ENCODE results near the gene NDUFS2.

The NDUFS2 gene

DNA sequence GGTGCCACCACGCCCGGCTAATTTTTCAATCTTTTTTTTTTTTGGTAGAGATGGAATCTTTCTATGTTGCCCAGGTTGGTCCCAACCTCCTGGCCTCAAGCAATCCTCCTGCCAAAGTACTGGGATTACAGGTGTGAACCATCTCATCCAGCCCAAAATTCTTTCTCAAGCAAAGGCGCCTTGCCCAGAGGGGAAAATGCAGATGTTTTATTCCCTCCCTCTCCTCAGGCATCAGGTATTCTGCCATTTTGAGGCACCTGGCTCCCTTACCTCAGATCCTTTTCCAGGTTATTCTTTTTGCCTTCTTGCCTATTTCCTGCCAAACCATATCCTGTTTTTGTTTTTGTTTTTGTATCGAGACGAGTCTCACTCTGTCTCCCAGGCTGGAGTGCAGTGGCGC lies 13.8 kb upstream of the NDUFS2 start:
- DNase-seq (ENCODE audit: insufficient read length), result no peak
- FAIRE-seq, result no peak
- no peak for TF ChIP-seq TAF1 (IDR thresholded peaks at IDR 0.05; ENCODE audit: borderline replicate concordance, low read depth, low read length)
- no peak for TF ChIP-seq POLR2AphosphoS5 (IDR thresholded peaks at IDR 0.05; ENCODE audit: low read depth, low read length)
- TF ChIP-seq POLR2A (IDR thresholded peaks at IDR 0.05; ENCODE audit: low read depth, low read length), result no peak

DNA sequence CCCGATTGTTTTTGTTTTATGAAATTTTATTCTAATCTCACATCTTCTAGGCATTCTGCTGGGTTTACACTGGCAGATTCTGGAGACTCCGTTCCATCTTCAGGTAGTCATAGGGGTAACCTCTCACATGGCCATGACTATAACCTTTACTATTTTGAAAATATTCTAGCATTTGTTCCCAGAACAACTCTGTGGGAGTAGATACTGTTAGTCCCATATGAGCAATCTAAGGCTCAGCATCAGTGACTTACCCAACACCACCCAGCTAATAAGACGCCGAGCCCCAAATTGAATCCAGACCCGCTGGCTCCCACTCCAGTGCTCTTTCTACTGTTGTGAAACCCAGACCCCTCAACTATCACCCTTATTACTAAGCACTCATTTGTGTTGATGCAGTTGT lies 13.1 kb upstream of the NDUFS2 start:
- FAIRE-seq (no peak), DNase-seq (ENCODE audit: insufficient read length) (no peak)
- TF ChIP-seq POLR2AphosphoS5 (IDR thresholded peaks at IDR 0.05; ENCODE audit: low read depth, low read length) (no peak), POLR2A (IDR thresholded peaks at IDR 0.05; ENCODE audit: low read depth, low read length) (no peak), TAF1 (IDR thresholded peaks at IDR 0.05; ENCODE audit: borderline replicate concordance, low read depth, low read length) (no peak)

DNA sequence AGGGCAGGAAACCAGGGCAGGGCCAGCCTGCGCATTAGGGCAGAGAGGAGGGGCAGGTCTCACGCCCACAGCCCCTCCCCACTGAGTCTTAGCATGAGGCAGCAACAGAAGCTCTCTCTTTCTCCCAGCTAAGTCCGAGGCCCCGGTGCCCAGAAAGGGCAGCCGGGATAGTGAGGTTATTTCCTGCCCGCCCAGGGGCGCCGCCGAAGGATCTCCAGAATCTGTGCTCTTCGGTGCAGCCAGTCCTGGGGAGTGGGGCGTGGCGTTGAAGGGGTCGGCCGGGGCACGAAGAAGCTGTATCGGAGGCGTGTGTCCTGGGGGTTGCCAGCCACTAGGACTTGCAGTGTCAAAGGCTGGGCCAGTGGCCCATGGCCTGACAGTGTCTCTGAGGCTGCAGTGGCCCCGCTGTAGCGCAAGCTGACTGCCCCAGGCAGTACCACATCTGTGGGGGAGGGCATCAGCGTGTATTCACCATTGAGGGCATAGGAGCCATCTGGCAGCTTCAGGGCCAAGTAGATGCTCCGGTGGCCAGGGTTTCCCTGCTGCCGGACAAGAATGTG lies 11.1 kb upstream of the NDUFS2 start:
- FAIRE-seq (no peak), DNase-seq (ENCODE audit: insufficient read length) (no peak)
- TF ChIP-seq POLR2AphosphoS5 (IDR thresholded peaks at IDR 0.05; ENCODE audit: low read depth, low read length), result no peak
- TF ChIP-seq TAF1 (IDR thresholded peaks at IDR 0.05; ENCODE audit: borderline replicate concordance, low read depth, low read length), result no peak
- TF ChIP-seq POLR2A (IDR thresholded peaks at IDR 0.05; ENCODE audit: low read depth, low read length), result no peak

DNA sequence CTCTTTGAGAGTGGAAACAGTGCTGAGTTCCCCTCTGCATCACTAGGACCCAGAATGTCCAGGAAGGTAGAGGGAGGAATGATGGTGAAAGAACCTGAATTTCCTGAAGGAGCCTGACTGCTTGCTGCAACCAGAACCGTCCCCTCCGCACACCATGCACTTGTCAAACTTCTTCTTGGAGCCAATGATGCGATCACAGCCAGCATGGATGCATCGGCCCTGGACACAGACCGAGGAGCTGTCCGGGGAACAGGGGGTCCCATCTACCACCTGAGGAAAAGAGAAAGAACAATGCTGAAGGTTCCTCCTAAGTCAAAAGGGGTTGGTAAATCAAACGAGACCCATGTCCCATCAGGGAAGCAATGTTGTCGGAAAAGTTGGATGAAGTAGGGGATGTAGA lies 10.2 kb upstream of the NDUFS2 start:
- TF ChIP-seq POLR2AphosphoS5 (IDR thresholded peaks at IDR 0.05; ENCODE audit: low read depth, low read length) (no peak), TAF1 (IDR thresholded peaks at IDR 0.05; ENCODE audit: borderline replicate concordance, low read depth, low read length) (no peak), POLR2A (IDR thresholded peaks at IDR 0.05; ENCODE audit: low read depth, low read length) (no peak)
- DNase-seq (ENCODE audit: insufficient read length), result no peak
- FAIRE-seq, result no peak

DNA sequence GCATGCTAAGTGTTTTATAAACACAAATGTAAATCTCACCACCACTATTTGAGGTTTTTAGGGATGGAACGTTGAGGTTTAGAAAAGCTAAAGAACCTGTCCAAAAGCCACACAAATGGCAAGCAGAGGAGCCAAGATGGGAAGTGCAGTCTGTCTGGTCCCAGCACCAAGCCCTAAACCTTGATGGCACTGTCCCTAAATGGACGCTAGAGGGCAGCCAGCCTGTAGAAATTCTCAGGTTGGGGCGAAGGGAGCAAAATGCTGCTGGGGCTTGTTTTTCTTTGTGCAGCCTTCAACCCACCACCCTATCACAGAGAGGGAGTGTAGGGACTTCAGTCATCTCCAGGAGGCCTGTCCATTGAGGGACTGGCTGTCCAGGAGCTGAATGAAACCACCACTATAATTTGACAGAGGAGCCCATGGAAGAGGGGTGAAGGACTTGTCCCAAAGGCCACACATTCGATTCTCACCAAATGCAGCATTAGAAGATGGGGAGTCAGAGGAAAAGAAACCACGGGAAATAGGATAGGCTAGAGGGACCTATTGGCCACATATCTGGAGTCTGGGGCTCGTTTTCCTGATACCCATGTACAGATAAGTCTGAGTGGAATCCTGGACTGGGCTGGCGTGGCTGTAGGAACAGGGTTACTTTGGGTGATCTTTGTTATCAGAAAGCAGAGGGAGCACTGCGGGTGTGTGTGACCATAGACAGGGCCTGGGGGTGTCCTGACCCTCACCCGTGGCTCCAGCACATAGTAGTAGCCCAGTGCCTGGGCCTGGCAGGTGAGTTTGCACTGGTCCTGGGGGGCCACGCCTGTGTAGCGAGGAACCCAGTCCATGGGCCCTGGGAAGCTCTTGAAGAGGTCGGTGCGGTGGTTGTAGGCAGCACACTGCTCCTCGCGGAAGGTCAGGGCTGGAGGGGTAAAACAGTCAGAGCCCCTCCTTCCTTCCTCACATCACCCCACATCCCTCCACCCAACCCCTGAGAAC lies 9.4 kb upstream of the NDUFS2 start:
- FAIRE-seq (peak; percentile 96), DNase-seq (ENCODE audit: insufficient read length) (peak; percentile 77)
- TF ChIP-seq TAF1 (IDR thresholded peaks at IDR 0.05; ENCODE audit: borderline replicate concordance, low read depth, low read length) (no peak), POLR2AphosphoS5 (IDR thresholded peaks at IDR 0.05; ENCODE audit: low read depth, low read length) (no peak), POLR2A (IDR thresholded peaks at IDR 0.05; ENCODE audit: low read depth, low read length) (no peak)

DNA sequence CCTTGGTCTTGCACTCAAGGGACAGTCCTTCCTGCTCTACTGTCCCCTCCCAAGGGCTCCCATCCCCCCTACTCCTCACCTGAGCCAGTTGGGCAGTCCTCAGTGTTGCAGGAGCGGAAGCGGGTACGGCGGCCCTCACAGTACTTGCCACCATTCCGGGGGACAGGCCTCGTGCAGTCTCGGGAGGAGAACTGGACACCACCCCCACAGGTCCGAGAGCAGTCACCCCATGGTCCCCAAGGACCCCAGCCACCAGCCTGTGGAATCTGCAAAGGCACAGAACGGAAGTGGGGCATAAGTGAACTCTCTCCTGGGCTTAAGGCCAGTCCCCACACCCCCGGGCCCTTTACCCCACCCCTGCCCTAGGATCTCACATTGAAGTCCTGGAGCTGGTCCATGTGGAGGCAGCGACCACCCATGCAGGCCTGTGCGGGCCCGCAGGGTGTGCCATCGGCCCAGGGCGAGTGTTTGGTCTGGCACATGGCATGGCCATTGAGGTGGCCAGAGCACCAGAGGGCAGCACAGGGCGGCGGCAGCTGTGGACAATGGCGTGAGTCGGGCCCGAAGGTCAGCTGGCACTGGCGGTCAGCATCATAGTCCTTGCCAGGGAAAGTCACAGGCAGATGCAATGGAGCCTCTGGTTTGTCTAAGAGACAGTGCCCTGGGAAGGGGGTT lies 8.5 kb upstream of the NDUFS2 start:
- no peak for DNase-seq (ENCODE audit: insufficient read length)
- no peak for FAIRE-seq
- no peak for TF ChIP-seq POLR2A (IDR thresholded peaks at IDR 0.05; ENCODE audit: low read depth, low read length)
- no peak for TF ChIP-seq TAF1 (IDR thresholded peaks at IDR 0.05; ENCODE audit: borderline replicate concordance, low read depth, low read length)
- no peak for TF ChIP-seq POLR2AphosphoS5 (IDR thresholded peaks at IDR 0.05; ENCODE audit: low read depth, low read length)

DNA sequence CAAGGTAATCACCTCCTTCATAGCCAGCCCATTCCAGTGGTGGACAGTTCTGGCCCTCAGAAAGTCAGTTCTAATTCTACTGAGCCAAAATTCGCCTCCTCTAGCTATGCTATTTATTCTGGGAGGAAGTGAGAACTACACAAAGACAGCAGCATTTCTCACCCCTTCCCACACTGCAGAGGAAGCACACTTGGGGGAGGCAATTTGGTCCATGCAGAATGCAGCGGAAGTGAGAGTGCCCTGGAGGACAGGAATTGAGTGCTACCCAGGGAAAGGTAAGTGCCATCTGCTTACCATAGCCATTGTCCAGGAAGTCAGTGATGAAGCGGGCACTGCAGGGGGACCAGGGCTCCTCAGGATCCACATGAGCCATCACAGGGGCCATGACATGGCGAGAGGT lies 7.0 kb upstream of the NDUFS2 start:
- DNase-seq (ENCODE audit: insufficient read length), result no peak
- no peak for TF ChIP-seq POLR2A (IDR thresholded peaks at IDR 0.05; ENCODE audit: low read depth, low read length)
- no peak for TF ChIP-seq POLR2AphosphoS5 (IDR thresholded peaks at IDR 0.05; ENCODE audit: low read depth, low read length)
- no peak for TF ChIP-seq TAF1 (IDR thresholded peaks at IDR 0.05; ENCODE audit: borderline replicate concordance, low read depth, low read length)
- peak; percentile 70 for FAIRE-seq

DNA sequence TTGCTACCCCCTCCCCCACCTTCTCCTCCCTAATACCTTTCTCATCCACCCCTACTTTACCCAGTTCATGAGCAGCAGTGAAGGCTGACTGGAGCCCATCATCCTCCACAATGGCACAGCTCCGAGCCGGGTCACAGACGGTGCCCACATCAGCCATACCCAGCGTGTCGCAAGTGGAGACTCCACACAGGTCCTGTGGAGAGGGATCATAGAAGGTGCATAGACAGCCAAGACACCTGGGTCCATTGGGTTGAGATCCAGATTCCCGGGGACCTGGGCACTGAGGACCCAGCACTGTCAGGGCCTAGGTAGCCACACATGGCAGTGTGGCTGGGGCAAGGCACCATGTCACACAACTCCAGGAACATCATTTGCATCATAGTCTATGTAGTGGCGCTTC lies 6.1 kb upstream of the NDUFS2 start:
- no peak for DNase-seq (ENCODE audit: insufficient read length)
- no peak for TF ChIP-seq TAF1 (IDR thresholded peaks at IDR 0.05; ENCODE audit: borderline replicate concordance, low read depth, low read length)
- no peak for TF ChIP-seq POLR2AphosphoS5 (IDR thresholded peaks at IDR 0.05; ENCODE audit: low read depth, low read length)
- TF ChIP-seq POLR2A (IDR thresholded peaks at IDR 0.05; ENCODE audit: low read depth, low read length), result no peak
- FAIRE-seq, result no peak

DNA sequence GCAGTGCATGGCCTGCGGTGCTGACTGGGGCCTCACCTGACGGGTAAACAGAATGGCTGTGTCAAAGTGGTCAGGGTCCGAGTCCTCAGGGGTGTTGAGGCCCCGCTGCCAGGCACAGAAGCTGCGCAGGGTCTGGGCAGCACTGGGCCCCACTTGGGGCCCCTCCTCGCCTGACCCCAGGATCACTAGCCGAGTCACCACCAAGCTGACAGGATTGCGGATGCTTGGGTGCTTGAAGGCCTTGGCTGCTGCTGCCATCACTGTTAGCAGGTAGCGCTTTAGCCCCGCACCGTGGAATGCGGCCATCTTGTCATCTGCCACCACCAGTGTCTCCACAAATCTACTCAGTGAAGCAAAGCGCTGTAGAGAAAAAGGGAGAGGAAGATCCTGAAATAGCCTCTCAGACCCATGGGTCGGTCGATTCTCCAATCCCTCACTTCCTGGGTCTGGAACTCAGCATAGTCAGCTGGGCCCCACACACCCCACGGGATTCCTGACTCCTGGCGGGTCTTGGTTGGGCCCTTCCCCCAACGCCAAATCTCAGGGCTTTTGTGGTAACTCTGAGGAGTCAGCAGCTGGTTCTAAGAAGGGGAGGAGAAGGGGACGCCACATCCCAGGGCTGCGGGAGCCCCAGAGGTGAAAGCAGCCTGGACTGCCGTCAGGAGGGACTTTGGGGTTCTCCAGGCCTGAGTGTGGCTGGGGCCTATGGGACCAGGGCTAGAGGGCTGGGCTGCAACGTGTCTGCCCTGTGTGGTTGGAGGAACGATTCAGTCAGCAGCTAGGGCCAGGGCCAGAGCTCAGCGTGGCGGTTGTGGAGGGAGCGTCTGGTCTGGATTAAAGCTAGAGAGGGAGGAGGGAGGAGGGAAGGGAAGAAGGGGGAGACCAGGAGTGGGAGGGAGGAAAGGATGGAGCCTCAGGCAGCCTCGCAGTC lies 5.4 kb upstream of the NDUFS2 start:
- DNase-seq (ENCODE audit: insufficient read length) (no peak), FAIRE-seq (no peak)
- TF ChIP-seq TAF1 (IDR thresholded peaks at IDR 0.05; ENCODE audit: borderline replicate concordance, low read depth, low read length), result no peak
- TF ChIP-seq POLR2A (IDR thresholded peaks at IDR 0.05; ENCODE audit: low read depth, low read length), result no peak
- no peak for TF ChIP-seq POLR2AphosphoS5 (IDR thresholded peaks at IDR 0.05; ENCODE audit: low read depth, low read length)

DNA sequence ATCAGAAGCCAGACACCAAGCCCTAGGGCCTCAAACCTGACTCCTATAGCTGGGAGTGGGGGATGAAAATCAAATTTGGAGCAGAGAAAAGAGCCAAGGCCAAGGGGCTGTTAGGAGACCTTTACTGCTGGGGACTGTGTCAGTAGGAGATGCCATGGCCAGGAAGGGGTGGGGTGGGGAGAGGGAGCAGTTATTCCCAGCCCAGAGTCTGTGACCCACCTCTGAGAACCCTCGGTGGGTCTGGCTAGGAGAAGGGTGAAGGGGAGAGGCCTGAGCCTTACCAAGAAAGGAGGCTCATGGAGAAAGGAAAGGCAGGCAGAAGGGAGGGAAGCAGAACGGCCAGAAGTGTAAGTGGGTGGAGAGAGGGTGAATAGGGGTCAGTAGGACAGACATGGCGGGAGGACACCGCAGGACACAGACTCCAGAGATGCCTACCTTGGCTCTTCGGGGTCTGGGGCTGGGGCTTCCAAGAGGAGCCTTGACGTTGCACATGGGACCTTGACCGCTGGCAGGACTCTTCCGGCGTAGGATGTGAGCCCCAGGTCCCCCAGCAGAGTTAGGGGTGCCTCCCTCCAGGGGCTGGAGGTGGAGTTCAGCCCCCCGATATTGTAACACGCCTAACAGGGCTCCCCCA lies 4.5 kb upstream of the NDUFS2 start:
- DNase-seq (ENCODE audit: insufficient read length), result no peak
- no peak for TF ChIP-seq POLR2A (IDR thresholded peaks at IDR 0.05; ENCODE audit: low read depth, low read length)
- no peak for TF ChIP-seq POLR2AphosphoS5 (IDR thresholded peaks at IDR 0.05; ENCODE audit: low read depth, low read length)
- TF ChIP-seq TAF1 (IDR thresholded peaks at IDR 0.05; ENCODE audit: borderline replicate concordance, low read depth, low read length), result no peak
- no peak for FAIRE-seq

Data from GM12892 (cell line).